ENCODE data around the gene GNL1.

GRCh38 chr6:30554404-30554803 lies 1.9 kb downstream of the GNL1 start:
- TF ChIP-seq, protein P1, sequence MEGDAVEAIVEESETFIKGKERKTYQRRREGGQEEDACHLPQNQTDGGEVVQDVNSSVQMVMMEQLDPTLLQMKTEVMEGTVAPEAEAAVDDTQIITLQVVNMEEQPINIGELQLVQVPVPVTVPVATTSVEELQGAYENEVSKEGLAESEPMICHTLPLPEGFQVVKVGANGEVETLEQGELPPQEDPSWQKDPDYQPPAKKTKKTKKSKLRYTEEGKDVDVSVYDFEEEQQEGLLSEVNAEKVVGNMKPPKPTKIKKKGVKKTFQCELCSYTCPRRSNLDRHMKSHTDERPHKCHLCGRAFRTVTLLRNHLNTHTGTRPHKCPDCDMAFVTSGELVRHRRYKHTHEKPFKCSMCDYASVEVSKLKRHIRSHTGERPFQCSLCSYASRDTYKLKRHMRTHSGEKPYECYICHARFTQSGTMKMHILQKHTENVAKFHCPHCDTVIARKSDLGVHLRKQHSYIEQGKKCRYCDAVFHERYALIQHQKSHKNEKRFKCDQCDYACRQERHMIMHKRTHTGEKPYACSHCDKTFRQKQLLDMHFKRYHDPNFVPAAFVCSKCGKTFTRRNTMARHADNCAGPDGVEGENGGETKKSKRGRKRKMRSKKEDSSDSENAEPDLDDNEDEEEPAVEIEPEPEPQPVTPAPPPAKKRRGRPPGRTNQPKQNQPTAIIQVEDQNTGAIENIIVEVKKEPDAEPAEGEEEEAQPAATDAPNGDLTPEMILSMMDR (optimal IDR thresholded peaks at IDR 0.05 in 1 of 3, IDR thresholded peaks at IDR 0.05 in 1 of 3, conservative IDR thresholded peaks at IDR 0.05 in 1 of 3; ENCODE audit: extremely low read depth in 1 of 3, insufficient read depth in 2 of 3, low read length in 3 of 3) = no peak
- TF ChIP-seq EZH2 (IDR thresholded peaks at IDR 0.05; ENCODE audit: low read length) = no peak
